Trophoblast cell (in vitro differentiated cells and primary cell): Measurements from ENCODE around the gene HDAC9.

Experiments used
- DNase-seq, 2 donors: peaks; one replicate each; pipeline ENCODE4 v3.0.0-alpha.2; 2016
- H2AFZ ChIP-seq: 2 replicates; pipeline ENCODE4 v1.6.1; 2013; ENCODE audit warnings: low read length, moderate library complexity, mild to moderate bottlenecking; ENCODE audit not compliant: insufficient read depth, poor library complexity
- H2AK5ac ChIP-seq: 2 replicates; pipeline ENCODE4 v1.6.1; 2013; ENCODE audit warnings: mild to moderate bottlenecking, low read length
- H2BK120ac ChIP-seq: 2 replicates; pipeline ENCODE4 v1.6.1; 2013; ENCODE audit warnings: low read length, mild to moderate bottlenecking, moderate library complexity; ENCODE audit not compliant: insufficient read depth, poor library complexity
- H2BK12ac ChIP-seq: 2 replicates; pipeline ENCODE4 v1.6.1; 2013; ENCODE audit warnings: mild to moderate bottlenecking, low read length, moderate library complexity
- H2BK5ac ChIP-seq: 2 replicates; pipeline ENCODE4 v1.6.1; 2013; ENCODE audit warnings: low read length, low read depth, moderate library complexity, mild to moderate bottlenecking; ENCODE audit not compliant: poor library complexity
- H3K14ac ChIP-seq: 2 replicates; pipeline ENCODE4 v1.6.1; 2013; ENCODE audit warnings: mild to moderate bottlenecking, low read length
- H3K18ac ChIP-seq: 2 replicates; pipeline ENCODE4 v1.6.1; 2013; ENCODE audit warnings: mild to moderate bottlenecking, low read length
- H3K23ac ChIP-seq: 2 replicates; pipeline ENCODE4 v1.6.1; 2013; ENCODE audit warnings: low read length
- H3K27ac ChIP-seq: 2 replicates; pipeline ENCODE4 v1.5.1; 2013; ENCODE audit warnings: low read depth, mild to moderate bottlenecking, inconsistent platforms, low read length, moderate library complexity
- H3K27me3 ChIP-seq: 2 replicates; pipeline ENCODE4 v1.6.1; 2013; ENCODE audit warnings: inconsistent platforms, mild to moderate bottlenecking, low read length, moderate library complexity; ENCODE audit not compliant: insufficient read depth
- H3K36me3 ChIP-seq, 2 experiments: 1 replicate in 1 of 2; 2 replicates in 1 of 2; pipeline ENCODE4 v1.6.1; 2013; ENCODE audit warnings: low read length in 2 of 2, mild to moderate bottlenecking in 2 of 2, moderate library complexity in 1 of 2; ENCODE audit not compliant: insufficient read depth in 2 of 2, control insufficient read depth in 1 of 2
- H3K4ac ChIP-seq: 2 replicates; pipeline ENCODE4 v1.6.1; 2013; ENCODE audit warnings: low read depth, mild to moderate bottlenecking, low read length, moderate library complexity
- H3K4me1 ChIP-seq, 2 experiments: 1 replicate in 1 of 2; 2 replicates in 1 of 2; pipeline ENCODE4 v1.6.1; 2013; ENCODE audit warnings: low read length in 2 of 2, mild to moderate bottlenecking in 2 of 2, moderate library complexity in 1 of 2; ENCODE audit not compliant: insufficient read depth in 2 of 2, control insufficient read depth in 1 of 2
- H3K4me2 ChIP-seq: 2 replicates; pipeline ENCODE4 v1.6.1; 2013; ENCODE audit warnings: inconsistent platforms, mild to moderate bottlenecking, low read length, moderate library complexity
- H3K4me3 ChIP-seq: 2 replicates; pipeline ENCODE4 v1.5.1; 2013; ENCODE audit warnings: mild to moderate bottlenecking, low read depth, low read length, inconsistent platforms
- H3K79me1 ChIP-seq: one replicate; pipeline ENCODE4 v1.6.1; 2013; ENCODE audit warnings: low read length
- H3K79me2 ChIP-seq: 2 replicates; pipeline ENCODE4 v1.6.1; 2013; ENCODE audit warnings: low read length, mild to moderate bottlenecking; ENCODE audit not compliant: control insufficient read depth, insufficient read depth, poor library complexity
- H3K9ac ChIP-seq: 2 replicates; pipeline ENCODE4 v1.6.1; 2013; ENCODE audit warnings: mild to moderate bottlenecking, low read length
- H3K9me3 ChIP-seq: 2 replicates; pipeline ENCODE4 v1.6.1; 2013; ENCODE audit warnings: low read depth, mild to moderate bottlenecking, control low read depth, inconsistent platforms, low read length; ENCODE audit not compliant: insufficient read depth
- H4K12ac ChIP-seq: 2 replicates; pipeline ENCODE4 v1.6.1; 2013; ENCODE audit warnings: low read depth, mild to moderate bottlenecking, low read length, moderate library complexity
- H4K8ac ChIP-seq: 2 replicates; pipeline ENCODE4 v1.6.1; 2013; ENCODE audit warnings: low read depth, mild to moderate bottlenecking, low read length, moderate library complexity
- H4K91ac ChIP-seq: one replicate; pipeline ENCODE4 v1.6.1; 2013; ENCODE audit warnings: low read depth, mild to moderate bottlenecking, low read length, moderate library complexity
- WGBS: extraction: QIAGEN DNeasy Blood & Tissue Kit; methylation state at CpG from one replicate; pipeline ENCODE4 v1.1.7; 2013; ENCODE audit warnings: missing lambda C conversion rate; ENCODE audit not compliant: insufficient read length, insufficient coverage; ENCODE audit errors: extremely low coverage; 5-methylcytosine and 5-hydroxymethylcytosine counted together

HDAC9 gene

GRCh38 chr7:18927134-18927533 lies 431.6 kb downstream of the HDAC9 start:
- WGBS: no CpG with 5 or more reads among the region's 2 CpGs
- Histone ChIP-seq H3K14ac (no peak overlapping the region), H3K23ac (no peak overlapping the region), H4K91ac (no peak overlapping the region), H3K4me3 (no peak overlapping the region), H3K4ac (no peak overlapping the region), H3K9me3 (no peaks in the 10 kb centered on the region), H3K27me3 (no peaks in the 10 kb centered on the region), H2BK12ac (no peak overlapping the region), H3K27ac (no peak overlapping the region), H3K79me2 (no peaks in the 10 kb centered on the region), H3K4me2 (no peak overlapping the region), H3K9ac (no peak overlapping the region), H3K4me1 (no peaks in the 10 kb centered on the region), H3K18ac (no peak overlapping the region), H2BK5ac (no peak overlapping the region), H2AFZ (no peak overlapping the region), H4K8ac (no peak overlapping the region), H2AK5ac (no peak overlapping the region), H3K79me1 (no peaks in the 10 kb centered on the region), H4K12ac (no peak overlapping the region), H3K36me3 (no peaks in the 10 kb centered on the region), H2BK120ac (no peak overlapping the region)
- no peak for DNase-seq

DNA sequence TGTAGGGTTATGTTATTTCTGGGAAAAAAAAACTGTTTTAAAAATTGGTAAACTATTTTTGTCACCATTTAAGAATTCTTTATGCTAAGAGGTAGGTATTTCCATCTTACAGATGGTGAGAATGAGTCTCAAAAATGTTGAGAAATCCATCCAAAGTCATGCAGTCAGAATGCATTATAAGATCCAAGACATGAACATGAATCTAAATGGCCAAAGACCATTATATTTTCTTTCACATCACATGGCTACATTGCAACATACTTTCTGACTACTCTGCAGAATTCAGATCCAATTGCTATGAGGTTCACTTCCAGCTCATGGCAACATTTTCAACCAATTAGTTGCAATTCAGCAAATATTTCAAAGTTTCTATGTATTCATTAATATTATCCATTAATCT lies 440.7 kb downstream of the HDAC9 start:
- H3K36me3 ChIP-seq: no peaks in the 10 kb centered on the region
- H2BK120ac ChIP-seq: no peak overlapping the region
- no peaks in the 10 kb centered on the region for H3K4me1 ChIP-seq
- no peak overlapping the region for H3K23ac ChIP-seq
- no peak overlapping the region for H2AK5ac ChIP-seq
- no peaks in the 10 kb centered on the region for H3K27me3 ChIP-seq
- no peak overlapping the region for H4K8ac ChIP-seq
- H3K4me3 ChIP-seq: no peak overlapping the region
- H4K12ac ChIP-seq: no peak overlapping the region
- no peak overlapping the region for H3K27ac ChIP-seq
- no peak for DNase-seq
- no peak overlapping the region for H2BK12ac ChIP-seq
- no peaks in the 10 kb centered on the region for H3K79me1 ChIP-seq
- no peak overlapping the region for H2AFZ ChIP-seq
- H3K9ac ChIP-seq: no peak overlapping the region
- H4K91ac ChIP-seq: no peak overlapping the region
- no peaks in the 10 kb centered on the region for H3K79me2 ChIP-seq
- H3K9me3 ChIP-seq: no peaks in the 10 kb centered on the region
- no peak overlapping the region for H2BK5ac ChIP-seq
- no peak overlapping the region for H3K4me2 ChIP-seq
- no peak overlapping the region for H3K18ac ChIP-seq
- no peak overlapping the region for H3K14ac ChIP-seq
- no peak overlapping the region for H3K4ac ChIP-seq

- Histone ChIP-seq H2AK5ac (no peak overlapping the region), H3K9ac (no peak overlapping the region), H3K79me2 (no peaks in the 10 kb centered on the region), H3K4me3 (no peak overlapping the region), H3K4ac (no peak overlapping the region), H3K79me1 (no peaks in the 10 kb centered on the region), H4K91ac (no peak overlapping the region), H3K4me2 (no peak overlapping the region), H3K4me1 (no peaks in the 10 kb centered on the region), H3K9me3 (no peaks in the 10 kb centered on the region), H2BK12ac (no peak overlapping the region), H3K23ac (no peak overlapping the region), H2BK5ac (no peak overlapping the region), H4K12ac (no peak overlapping the region), H2AFZ (no peak overlapping the region), H3K18ac (no peak overlapping the region), H3K36me3 (no peaks in the 10 kb centered on the region), H4K8ac (no peak overlapping the region), H3K27ac (no peak overlapping the region), H3K27me3 (no peaks in the 10 kb centered on the region), H2BK120ac (no peak overlapping the region), H3K14ac (no peak overlapping the region)
- no peak for DNase-seq
- WGBS: no CpG with 5 or more reads among the region's 2 CpGs
These were observed 444.4 kb downstream of the HDAC9 start for GRCh38 chr7:18939771-18940592.

DNA sequence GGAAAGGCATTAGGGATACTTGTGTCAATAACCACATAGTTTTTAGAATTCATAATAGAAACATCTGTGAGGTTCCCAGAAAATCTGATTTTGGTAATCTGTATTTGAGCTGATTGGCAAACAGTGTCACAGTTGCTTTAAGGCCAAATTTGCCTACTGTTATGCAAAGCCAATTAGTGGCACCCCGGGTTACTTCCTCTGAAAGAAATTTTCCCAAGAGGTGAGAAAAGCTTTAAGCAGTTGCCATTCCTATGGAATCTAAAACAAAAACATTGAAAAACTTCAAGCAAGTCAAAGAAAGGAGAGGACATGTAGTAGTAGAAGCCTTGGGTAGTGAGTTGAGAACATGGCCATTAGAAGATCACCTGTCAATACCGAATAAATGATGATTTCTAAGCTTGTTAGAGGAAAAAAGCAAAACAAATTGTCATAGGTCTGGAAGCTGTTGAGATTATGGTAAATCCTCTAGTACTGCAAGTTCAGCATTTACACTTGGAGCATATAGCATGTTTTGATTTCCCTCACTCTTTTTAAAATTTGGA lies 445.1 kb downstream of the HDAC9 start:
- Histone ChIP-seq H4K91ac (no peak overlapping the region), H2BK12ac (no peak overlapping the region), H3K23ac (no peak overlapping the region), H3K27me3 (no peaks in the 10 kb centered on the region), H3K79me1 (no peaks in the 10 kb centered on the region), H3K14ac (no peak overlapping the region), H3K9me3 (no peaks in the 10 kb centered on the region), H3K9ac (no peak overlapping the region), H3K27ac (no peak overlapping the region), H2AK5ac (no peak overlapping the region), H2AFZ (no peak overlapping the region), H2BK120ac (no peak overlapping the region), H3K79me2 (no peaks in the 10 kb centered on the region), H2BK5ac (no peak overlapping the region), H3K36me3 (no peaks in the 10 kb centered on the region), H3K18ac (no peak overlapping the region), H3K4me2 (no peak overlapping the region), H4K8ac (no peak overlapping the region), H3K4me1 (no peaks in the 10 kb centered on the region), H3K4me3 (no peak overlapping the region), H3K4ac (no peak overlapping the region), H4K12ac (no peak overlapping the region)
- WGBS: no CpG with 5 or more reads among the region's 2 CpGs
- DNase-seq: no peak
